Urinary bladder (tissue), 4 donors: ENCODE data around the gene KIF21B. TPM values are rescaled to one million over a fixed set of nuclear protein-coding genes. Genes with fewer than 3 reads are reported as not detected.
"Not testable (repeated sequence)": the region's sequence is repeated elsewhere in the genome, so short reads cannot be mapped to it uniquely, and the experiment has no call there.

Experiments
- DNase-seq: peaks from one replicate; pipeline ENCODE4 v3.0.0-alpha.2; 2015; ENCODE audit errors: extremely low spot score
- H3K27ac ChIP-seq: one replicate; pipeline ENCODE4 v1.5.1; 2013; ENCODE audit warnings: low read depth, mild to moderate bottlenecking, moderate library complexity
- H3K36me3 ChIP-seq: one replicate; pipeline ENCODE4 v1.6.1; 2013; ENCODE audit warnings: mild to moderate bottlenecking, moderate library complexity; ENCODE audit not compliant: insufficient read depth
- H3K4me1 ChIP-seq: one replicate; pipeline ENCODE4 v1.6.1; 2013; ENCODE audit warnings: mild to moderate bottlenecking, moderate library complexity; ENCODE audit not compliant: insufficient read depth
- H3K4me3 ChIP-seq: one replicate; pipeline ENCODE4 v1.5.1; 2013; ENCODE audit warnings: low read depth, low read length
- WGBS: extraction: QIAGEN DNeasy Blood & Tissue Kit; methylation state at CpG from one replicate; pipeline ENCODE4 v1.1.7; 2013; 5-methylcytosine and 5-hydroxymethylcytosine counted together
- polyA plus RNA-seq: library from polyadenylated mRNA; stranded (reverse); fragments of 200-250 nt; gene quantifications from one replicate; pipeline ENCODE4 v1.2.3, GENCODE V29; 2013
- total RNA-seq: library from RNA; depleted of rRNA; stranded (reverse); fragments of >200 nt; gene quantifications from one replicate; pipeline ENCODE4 v1.2.3, GENCODE V29; 2014
- donor health status: healthy with polysubstance abuse.
- donor health status: healthy.

KIF21B gene
- total and polyA plus RNA-seq, 2 donors: 1.0 to 1.5 TPM

- DNase-seq: no peak
- H3K27ac ChIP-seq: no peak overlapping the region
- H3K36me3 ChIP-seq: no peaks in the 10 kb centered on the region
- 91% methylated on average over 17 of the region's 17 CpGs for WGBS
- H3K4me3 ChIP-seq: no peak overlapping the region
- no peaks in the 10 kb centered on the region for H3K4me1 ChIP-seq
Observed at GRCh38 chr1:200972985-200973742, 50.4 kb downstream of the KIF21B start.

- H3K36me3 ChIP-seq: no peaks in the 10 kb centered on the region
- peak; percentile 56 for DNase-seq
- WGBS: 51% methylated on average over 34 of the region's 34 CpGs
- H3K4me1 ChIP-seq: no peaks in the 10 kb centered on the region
- H3K4me3 ChIP-seq: no peak overlapping the region
- no peak overlapping the region for H3K27ac ChIP-seq
Observed at GRCh38 chr1:200971955-200972711, 51.4 kb downstream of the KIF21B start.

- Histone ChIP-seq H3K4me1 (no peaks in the 10 kb centered on the region), H3K36me3 (no peaks in the 10 kb centered on the region), H3K4me3 (no peak overlapping the region), H3K27ac (no peak overlapping the region)
- no peak for DNase-seq
- WGBS: 86% methylated on average over 14 of the region's 14 CpGs
Observed at GRCh38 chr1:200971428-200971903, 52.0 kb downstream of the KIF21B start.

DNA sequence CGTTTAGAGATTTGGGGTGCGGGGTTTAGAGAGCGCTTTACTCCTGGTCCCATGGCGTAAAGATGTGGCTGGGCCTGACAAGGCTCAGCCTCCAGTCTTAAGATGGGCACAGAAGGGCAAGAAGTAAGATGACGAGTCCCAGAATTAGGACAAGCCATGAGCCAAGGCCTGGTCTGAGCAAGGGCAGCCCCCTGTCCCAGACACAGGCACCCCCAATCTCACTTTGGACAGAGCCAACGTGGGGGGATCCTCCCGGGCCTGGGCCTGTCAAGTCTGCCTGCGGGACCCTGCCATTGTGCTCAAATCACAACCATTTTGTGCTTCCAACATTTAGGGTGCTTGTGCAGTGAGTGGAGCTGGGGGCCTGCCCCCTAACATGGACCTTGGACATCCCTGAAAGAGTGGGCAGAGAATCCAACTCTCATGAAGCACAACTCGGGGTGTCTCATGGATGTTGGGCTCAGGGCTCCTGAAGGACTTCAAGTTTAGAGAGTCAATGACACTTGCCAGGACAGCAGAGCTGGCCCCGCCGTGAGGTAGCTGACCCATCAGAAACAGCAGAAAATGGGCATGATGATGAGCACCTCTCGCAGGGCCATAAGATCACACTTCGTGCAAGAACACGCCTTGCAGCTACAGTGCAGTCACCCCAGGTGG is 52.6 kb downstream of the KIF21B start:
- WGBS: 91% methylated on average over 14 of the region's 14 CpGs
- no peak for DNase-seq
- no peak overlapping the region for H3K4me3 ChIP-seq
- no peaks in the 10 kb centered on the region for H3K4me1 ChIP-seq
- no peaks in the 10 kb centered on the region for H3K36me3 ChIP-seq
- no peak overlapping the region for H3K27ac ChIP-seq

DNA sequence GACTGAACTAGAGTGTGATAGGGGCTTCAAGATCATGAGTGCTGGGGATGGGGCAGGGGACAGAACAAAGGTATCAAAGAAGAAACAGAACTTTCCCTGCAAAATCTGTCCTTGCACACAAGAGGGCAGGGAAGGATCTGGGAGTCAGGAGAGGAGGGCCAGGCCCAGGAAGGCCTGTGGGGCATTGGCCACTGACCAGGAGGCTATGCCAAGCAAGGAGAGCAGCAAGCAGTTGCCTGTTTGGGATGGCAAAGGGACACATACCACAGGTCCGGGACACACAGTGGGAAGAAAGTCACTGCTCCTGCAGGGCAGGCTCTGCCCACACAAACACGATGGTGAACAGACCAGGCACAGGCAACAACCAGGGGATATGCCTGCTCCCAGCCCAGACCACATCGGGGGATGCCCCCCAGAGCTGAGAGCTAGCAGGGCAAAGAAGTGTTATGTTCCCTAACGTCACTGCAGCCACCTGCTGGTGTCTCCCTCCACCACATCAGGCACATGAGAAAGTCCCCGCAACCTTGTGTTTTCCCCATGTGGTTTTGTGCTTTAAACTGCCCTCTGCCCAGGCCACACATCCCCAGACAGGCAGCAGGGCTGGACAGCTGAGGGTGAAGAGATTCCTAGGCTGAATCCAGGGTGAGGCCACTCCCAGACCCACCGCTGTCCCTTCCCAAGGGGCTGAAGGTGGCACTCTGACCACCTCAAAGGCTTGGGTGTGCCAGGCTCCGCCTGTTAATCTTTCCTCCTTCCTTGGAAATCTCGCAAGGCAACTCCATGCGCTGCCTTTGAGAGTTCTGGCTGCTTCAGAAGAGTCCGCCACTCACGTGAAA is 53.6 kb downstream of the KIF21B start:
- Histone ChIP-seq H3K4me1 (no peaks in the 10 kb centered on the region), H3K36me3 (no peaks in the 10 kb centered on the region), H3K27ac (no peak overlapping the region), H3K4me3 (no peak overlapping the region)
- WGBS: 87% methylated on average over 11 of the region's 11 CpGs
- no peak for DNase-seq

- no peaks in the 10 kb centered on the region for H3K4me1 ChIP-seq
- no peaks in the 10 kb centered on the region for H3K36me3 ChIP-seq
- 91% methylated on average over 13 of the region's 13 CpGs for WGBS
- no peak overlapping the region for H3K4me3 ChIP-seq
- no peak for DNase-seq
- no peak overlapping the region for H3K27ac ChIP-seq
Observed at GRCh38 chr1:200968469-200969410, 54.8 kb downstream of the KIF21B start.

DNA sequence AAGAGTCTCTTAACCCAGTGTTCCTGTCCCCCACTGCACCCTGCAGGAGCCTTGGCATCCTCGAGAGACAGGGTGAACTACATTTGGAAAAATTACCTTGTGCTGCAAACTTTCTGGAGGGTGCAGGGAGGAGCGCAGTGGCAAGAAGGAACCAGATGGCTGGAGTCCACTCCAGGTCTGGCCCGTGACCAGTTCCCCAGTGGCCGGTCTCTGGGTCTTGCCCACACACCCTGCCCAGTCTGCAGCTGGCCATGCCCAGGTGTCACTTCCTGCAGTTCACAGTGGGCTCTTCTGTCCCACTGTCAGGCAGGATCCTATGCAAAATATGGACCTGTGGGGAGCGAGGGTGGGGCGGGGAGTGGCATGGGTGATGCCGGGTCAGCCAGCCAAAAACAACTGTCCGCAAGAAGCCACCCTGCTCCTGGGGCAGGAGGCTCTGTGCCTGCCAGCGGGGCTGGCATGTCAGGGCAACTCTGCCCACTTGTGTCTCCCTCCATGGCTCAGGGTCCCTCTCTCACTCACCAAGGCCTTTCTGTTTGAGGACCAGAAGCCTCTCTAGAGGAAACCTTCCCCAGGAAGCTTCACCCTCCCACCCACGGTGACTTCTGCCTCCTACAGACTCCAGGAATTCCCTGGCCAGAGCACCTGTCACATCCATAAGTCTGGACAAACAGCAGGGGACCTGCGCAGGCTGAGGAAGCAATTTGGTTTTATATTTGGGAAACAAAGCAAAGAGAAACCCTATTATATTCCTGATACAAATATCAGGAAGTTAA is 55.6 kb downstream of the KIF21B start:
- H3K27ac ChIP-seq: no peak overlapping the region
- WGBS: 84% methylated on average over 11 of the region's 11 CpGs
- H3K4me1 ChIP-seq: no peaks in the 10 kb centered on the region
- no peak for DNase-seq
- H3K4me3 ChIP-seq: no peak overlapping the region
- no peaks in the 10 kb centered on the region for H3K36me3 ChIP-seq

DNA sequence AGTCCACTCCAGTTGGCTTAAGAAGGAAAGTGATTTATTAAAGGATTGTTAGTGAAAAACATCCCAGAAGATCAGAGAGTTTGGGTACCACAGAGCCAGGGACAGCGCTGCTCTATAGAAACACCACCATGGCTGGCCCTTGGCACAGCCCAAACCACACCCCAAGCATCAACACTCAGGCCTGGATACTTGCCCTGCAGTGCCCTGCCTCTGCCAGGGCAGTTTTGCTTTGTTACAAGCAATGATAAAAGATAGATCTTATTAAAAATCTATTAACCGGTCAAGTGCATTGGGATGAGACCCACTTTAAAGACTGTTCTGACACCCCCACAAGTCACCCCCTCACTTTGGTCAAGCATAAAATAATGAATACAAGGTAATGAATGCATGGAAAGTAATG is 56.6 kb downstream of the KIF21B start:
- Histone ChIP-seq H3K4me1 (no peaks in the 10 kb centered on the region), H3K27ac (no peak overlapping the region), H3K4me3 (no peak overlapping the region), H3K36me3 (no peaks in the 10 kb centered on the region)
- no peak for DNase-seq
- WGBS: 98% methylated on average over 2 of the region's 2 CpGs

DNA sequence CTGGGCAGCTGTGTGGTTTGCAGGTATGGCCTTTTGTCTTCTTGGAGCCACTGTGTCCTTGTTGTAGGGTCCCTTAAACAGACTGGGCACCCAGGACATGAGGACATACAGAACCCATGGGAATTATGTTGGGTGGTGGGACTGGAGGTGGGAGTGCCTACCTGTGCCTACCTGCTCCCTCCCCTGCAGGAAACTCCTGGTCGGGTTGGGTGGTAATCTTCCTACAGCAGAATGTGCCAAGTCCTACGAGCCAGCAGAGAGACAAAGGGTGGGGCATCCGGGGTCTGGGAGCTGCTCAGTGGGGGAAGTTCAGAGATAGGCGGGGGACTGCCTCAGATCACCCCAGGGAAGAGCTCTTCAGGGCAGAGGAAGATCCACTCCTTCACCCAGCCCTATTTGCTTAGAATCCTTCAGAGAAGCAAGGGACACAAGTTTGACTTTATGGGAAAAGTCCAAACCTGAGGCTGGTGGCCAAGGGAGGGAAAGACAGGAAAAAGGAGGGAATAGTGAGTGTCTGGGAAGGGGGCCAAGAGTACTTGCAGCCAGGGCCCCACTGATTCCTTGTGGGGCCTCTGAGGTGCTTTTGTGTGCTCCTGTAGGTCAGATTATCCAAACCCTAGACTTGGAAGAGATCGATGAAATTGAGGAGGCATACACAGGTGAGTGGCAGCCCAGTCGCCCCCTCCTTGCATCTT is 58.3 kb downstream of the KIF21B start:
- Histone ChIP-seq H3K4me1 (no peaks in the 10 kb centered on the region), H3K36me3 (no peaks in the 10 kb centered on the region), H3K27ac (no peak overlapping the region), H3K4me3 (no peak overlapping the region)
- 45% methylated on average over 6 of the region's 6 CpGs for WGBS
- no peak for DNase-seq

- 88% methylated on average over 11 of the region's 11 CpGs for WGBS
Observed at GRCh38 chr1:200963888-200964287, 59.6 kb downstream of the KIF21B start.

GRCh38 chr1:200963076-200963475 is 60.4 kb downstream of the KIF21B start:
- H3K36me3 ChIP-seq: no peaks in the 10 kb centered on the region
- H3K4me3 ChIP-seq: no peak overlapping the region
- 90% methylated on average over 2 of the region's 2 CpGs for WGBS
- no peaks in the 10 kb centered on the region for H3K4me1 ChIP-seq
- H3K27ac ChIP-seq: no peak overlapping the region
- DNase-seq: no peak

More at GRCh38 chr1:200963888-200964287, 59.6 kb downstream of the KIF21B start:
- H3K36me3 ChIP-seq, H3K4me3 ChIP-seq, H3K4me1 ChIP-seq, H3K27ac ChIP-seq, DNase-seq: not testable (repeated sequence)
